Large intestine (tissue), 3 donors: ENCODE results near the gene RBBP7. TPM values are rescaled to one million over a fixed set of nuclear protein-coding genes. Genes with fewer than 3 reads are reported as not detected.

Source experiments
- DNase-seq, 2 donors: peaks; one replicate each; pipeline versions ENCODE4 v3.0.0 to v3.0.0-alpha.2; 2013
- H3K27ac ChIP-seq: one replicate; pipeline ENCODE4 v1.5.1; 2013; ENCODE audit warnings: low read length
- H3K27me3 ChIP-seq: 2 replicates; pipeline ENCODE4 v1.6.1; 2013; ENCODE audit warnings: low read length; ENCODE audit not compliant: control insufficient read depth, insufficient read depth
- H3K36me3 ChIP-seq: 2 replicates; pipeline ENCODE4 v1.6.1; 2013; ENCODE audit warnings: low read length; ENCODE audit not compliant: control insufficient read depth, insufficient read depth
- H3K4me1 ChIP-seq: one replicate; pipeline ENCODE4 v1.6.1; 2013; ENCODE audit warnings: low read length; ENCODE audit not compliant: control insufficient read depth, insufficient read depth
- H3K4me3 ChIP-seq: one replicate; pipeline ENCODE4 v1.5.1; 2013; ENCODE audit warnings: low read length
- H3K9me3 ChIP-seq: one replicate; pipeline ENCODE4 v1.6.1; 2013; ENCODE audit warnings: mild to moderate bottlenecking, low read depth, low read length, moderate library complexity; ENCODE audit not compliant: control insufficient read depth
- WGBS: methylation state at CpG from one replicate; pipeline ENCODE4 v1.1.5; 2013; ENCODE audit warnings: low lambda C conversion rate; ENCODE audit not compliant: insufficient coverage; 5-methylcytosine and 5-hydroxymethylcytosine counted together
- polyA plus RNA-seq: library from polyadenylated mRNA; unstranded; fragments of 120-200 nt; gene quantifications from one replicate; pipeline ENCODE4 v1.2.1, GENCODE V29; 2013

RBBP7 gene
- polyA plus RNA-seq, 1 donor: 132 TPM

GRCh38 chrX:16892504-16893362, 22.6 kb upstream of the RBBP7 start:
- Histone ChIP-seq H3K27me3 (no peaks in the 10 kb centered on the region), H3K36me3 (no peaks in the 10 kb centered on the region), H3K27ac (no peak overlapping the region), H3K4me3 (no peak overlapping the region), H3K9me3 (no peaks in the 10 kb centered on the region), H3K4me1 (no peaks in the 10 kb centered on the region)
- WGBS: 10% methylated on average over 2 of the region's 9 CpGs
- DNase-seq: peak; percentile 68 to 72

GRCh38 chrX:16885628-16886027, 15.5 kb upstream of the RBBP7 start:
- no peaks in the 10 kb centered on the region for H3K27me3 ChIP-seq
- H3K9me3 ChIP-seq: no peaks in the 10 kb centered on the region
- H3K4me3 ChIP-seq: no peak overlapping the region
- H3K36me3 ChIP-seq: no peaks in the 10 kb centered on the region
- no peak overlapping the region for H3K27ac ChIP-seq
- H3K4me1 ChIP-seq: no peaks in the 10 kb centered on the region
- DNase-seq: no peak
- WGBS: no CpG with 5 or more reads among the region's 1 CpG

DNA sequence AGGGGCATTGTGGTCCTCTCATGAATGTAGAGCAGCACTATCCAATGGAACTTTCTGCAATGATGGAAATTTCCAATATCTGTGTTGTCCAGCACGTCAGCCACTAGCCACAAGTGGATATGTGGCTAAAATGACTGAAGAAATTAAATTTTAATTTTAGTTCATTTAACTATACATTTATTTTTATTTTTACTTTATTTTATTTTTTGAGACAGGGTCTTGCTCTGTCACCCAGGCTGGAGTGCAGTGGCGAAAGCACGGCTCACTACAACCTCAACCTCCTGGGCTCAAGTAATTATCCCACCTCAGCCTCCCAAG, 13.3 kb upstream of the RBBP7 start:
- Histone ChIP-seq H3K27me3 (no peaks in the 10 kb centered on the region), H3K4me3 (no peak overlapping the region), H3K9me3 (no peaks in the 10 kb centered on the region), H3K4me1 (no peaks in the 10 kb centered on the region), H3K27ac (no peak overlapping the region), H3K36me3 (no peaks in the 10 kb centered on the region)
- DNase-seq: no peak
- WGBS: no CpG with 5 or more reads among the region's 3 CpGs

DNA sequence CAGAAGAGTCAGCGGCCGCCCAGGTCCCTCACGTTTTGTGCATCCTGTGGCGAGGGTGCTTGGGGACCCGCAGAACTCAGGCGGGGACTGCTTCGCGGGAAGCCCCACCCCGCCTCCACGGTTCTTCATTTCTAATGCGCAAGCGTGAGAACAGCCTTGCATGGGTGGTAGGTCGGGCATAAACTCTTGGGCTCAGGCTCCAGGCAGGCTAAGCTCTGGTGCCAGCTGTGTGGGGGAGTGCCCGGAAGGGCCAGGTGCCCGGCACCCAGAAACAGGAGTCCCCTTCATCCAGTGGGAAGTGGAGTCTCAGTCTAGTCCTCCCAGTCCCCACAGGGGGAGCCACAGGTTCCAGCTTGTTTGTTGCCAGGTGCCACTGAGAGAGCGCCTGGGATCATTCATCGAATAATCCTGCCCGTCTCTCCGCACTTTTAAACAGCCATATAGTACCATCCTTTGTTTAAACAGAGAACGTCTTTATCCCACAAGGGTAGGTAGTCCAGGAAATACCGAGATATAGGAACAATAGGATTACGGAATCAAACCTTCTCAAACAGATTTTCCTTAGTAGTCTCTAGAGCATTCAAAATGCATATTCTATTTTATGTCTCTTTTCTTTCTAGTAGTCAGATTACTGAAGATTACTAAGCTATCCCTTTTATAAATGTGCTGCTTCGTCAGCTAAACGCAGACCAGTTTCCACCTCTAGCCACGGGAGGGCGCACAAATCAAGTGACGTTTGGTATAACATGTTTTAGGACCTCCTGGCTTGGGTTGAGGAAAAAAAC, 12.7 kb upstream of the RBBP7 start:
- WGBS: no CpG with 5 or more reads among the region's 27 CpGs
- Histone ChIP-seq H3K27ac (peak overlapping the region; percentile 87), H3K4me3 (peak overlapping the region; percentile 57), H3K9me3 (no peaks in the 10 kb centered on the region), H3K36me3 (no peaks in the 10 kb centered on the region), H3K4me1 (no peaks in the 10 kb centered on the region), H3K27me3 (no peaks in the 10 kb centered on the region)
- DNase-seq: peak; percentile 60 to 61

- H3K9me3 ChIP-seq: no peaks in the 10 kb centered on the region
- H3K36me3 ChIP-seq: no peaks in the 10 kb centered on the region
- DNase-seq: peak in 1 of 2 donors; percentile 42
- H3K4me1 ChIP-seq: no peaks in the 10 kb centered on the region
- H3K27me3 ChIP-seq: no peaks in the 10 kb centered on the region
- WGBS: no CpG with 5 or more reads among the region's 7 CpGs
- no peak overlapping the region for H3K27ac ChIP-seq
- peak overlapping the region; percentile 57 for H3K4me3 ChIP-seq
These were observed 12.0 kb upstream of the RBBP7 start for GRCh38 chrX:16882169-16882568.

GRCh38 chrX:16876696-16877095, 6.5 kb upstream of the RBBP7 start:
- Histone ChIP-seq H3K4me3 (no peak overlapping the region), H3K27ac (no peak overlapping the region), H3K36me3 (no peaks in the 10 kb centered on the region), H3K27me3 (no peaks in the 10 kb centered on the region), H3K4me1 (no peaks in the 10 kb centered on the region), H3K9me3 (no peaks in the 10 kb centered on the region)
- DNase-seq: no peak
- no CpG with 5 or more reads among the region's 1 CpG for WGBS

DNA sequence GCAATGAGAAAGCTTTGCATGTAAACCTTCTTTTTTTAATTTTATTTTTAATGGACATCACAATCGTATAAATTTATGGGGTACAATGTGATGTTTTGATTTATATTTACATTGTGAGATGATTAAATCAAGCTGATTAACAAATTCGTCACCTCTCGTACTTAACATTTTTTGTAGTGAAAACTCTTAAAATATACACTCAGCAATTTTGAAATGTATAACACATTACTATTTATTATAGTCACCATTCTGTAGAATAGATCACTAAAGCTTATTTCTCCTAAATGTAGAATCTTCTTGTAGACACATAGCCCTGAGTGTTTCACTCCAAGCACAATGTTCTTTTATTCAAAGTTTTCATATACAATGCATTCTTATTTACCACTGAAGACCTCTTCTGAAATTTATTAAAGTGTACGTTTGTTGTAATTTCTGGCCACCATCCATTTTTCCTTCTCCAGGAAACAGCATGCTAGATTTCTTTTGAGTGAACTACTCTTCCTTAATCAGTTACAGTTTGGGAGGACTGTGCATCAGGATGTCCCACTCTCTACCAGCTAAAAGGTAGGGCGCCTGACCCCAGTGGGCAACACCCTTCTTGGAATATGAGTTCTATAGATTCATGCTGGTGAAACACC, 4.4 kb upstream of the RBBP7 start:
- Histone ChIP-seq H3K27me3 (no peaks in the 10 kb centered on the region), H3K27ac (no peak overlapping the region), H3K36me3 (no peaks in the 10 kb centered on the region), H3K4me3 (no peak overlapping the region), H3K9me3 (no peaks in the 10 kb centered on the region), H3K4me1 (peaks cover 5% of the 10 kb centered on the region)
- WGBS: no CpG with 5 or more reads among the region's 5 CpGs
- DNase-seq: no peak

DNA sequence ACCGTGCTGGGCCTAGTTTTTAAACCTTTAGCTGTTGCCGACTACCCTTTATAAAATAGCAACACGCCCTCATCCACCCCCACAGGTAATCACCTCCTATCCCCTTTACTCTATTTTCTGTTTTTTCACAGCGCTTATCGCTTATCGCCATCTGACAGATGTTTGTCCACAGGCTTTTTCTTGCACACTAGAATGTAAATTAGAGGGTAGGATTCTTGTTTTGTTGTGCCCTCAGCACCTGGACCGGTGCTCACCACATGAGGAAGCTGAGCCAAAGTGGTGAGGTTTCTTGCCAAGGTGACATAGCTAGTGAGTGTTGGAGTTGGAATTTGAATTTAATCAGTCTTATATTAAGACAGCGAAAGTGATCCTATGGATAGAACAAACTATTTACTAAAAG, 2.9 kb upstream of the RBBP7 start:
- Histone ChIP-seq H3K36me3 (peaks cover 3% of the 10 kb centered on the region), H3K4me1 (peaks cover 9% of the 10 kb centered on the region), H3K27me3 (no peaks in the 10 kb centered on the region), H3K9me3 (no peaks in the 10 kb centered on the region), H3K27ac (no peak overlapping the region), H3K4me3 (no peak overlapping the region)
- whole genome bisulfite sequencing: no CpG with 5 or more reads among the region's 8 CpGs
- DNase-seq: no peak

GRCh38 chrX:16870862-16871815, 977 bp upstream of the RBBP7 start:
- Histone ChIP-seq H3K27me3 (no peaks in the 10 kb centered on the region), H3K36me3 (peaks cover 6% of the 10 kb centered on the region), H3K9me3 (no peaks in the 10 kb centered on the region), H3K27ac (peak overlapping the region; percentile 97), H3K4me3 (peak overlapping the region; percentile 62), H3K4me1 (peaks cover 10% of the 10 kb centered on the region)
- no CpG with 5 or more reads among the region's 41 CpGs for WGBS
- peak in 1 of 2 donors; percentile 40 for DNase-seq
